Natural killer cell (primary cell): Measurements from ENCODE around the gene SHANK2. TPM values are rescaled to one million over a fixed set of nuclear protein-coding genes. Genes with fewer than 3 reads are reported as not detected.

Experiments
- ATAC-seq, 3 donors: fragments of 150-1000 bp in 2 of 3; fragments of 200-7000 bp in 1 of 3; cut with Tn5 transposase; 1 replicate in 1 of 3; 2 replicates in 2 of 3; pipeline ENCODE4 v1.10.0; 2021; ENCODE audit warnings: mild to moderate bottlenecking in 2 of 3, moderate library complexity in 2 of 3
- DNase-seq, 2 donors: peaks; one replicate each; pipeline versions ENCODE4 v3.0.0 to v3.0.0-alpha.2; 2013 to 2021; ENCODE audit warnings: mixed read lengths in 1 of 2
- H3K27ac ChIP-seq: one replicate; pipeline ENCODE4 v1.5.1; 2013; ENCODE audit warnings: mild to moderate bottlenecking, low read length
- H3K27me3 ChIP-seq: one replicate; pipeline ENCODE4 v1.6.1; 2013; ENCODE audit warnings: low read length; ENCODE audit not compliant: control insufficient read depth, insufficient read depth
- H3K36me3 ChIP-seq: one replicate; pipeline ENCODE4 v1.6.1; 2013; ENCODE audit warnings: low read length; ENCODE audit not compliant: control insufficient read depth, insufficient read depth
- H3K4me1 ChIP-seq: one replicate; pipeline ENCODE4 v1.6.1; 2013; ENCODE audit warnings: low read length; ENCODE audit not compliant: control insufficient read depth, insufficient read depth
- H3K4me3 ChIP-seq: one replicate; pipeline ENCODE4 v1.5.1; 2013; ENCODE audit warnings: low read length
- H3K9me3 ChIP-seq: one replicate; pipeline ENCODE4 v1.6.1; 2013; ENCODE audit warnings: low read length; ENCODE audit not compliant: control insufficient read depth, insufficient read depth
- H3K27ac Mint-ChIP-seq, 2 donors: one replicate each; pipeline ENCODE4 v1.8.0; 2022; ENCODE audit warnings: mild to moderate bottlenecking in 2 of 2, mixed read lengths in 2 of 2, moderate library complexity in 1 of 2
- H3K27me3 Mint-ChIP-seq, 2 donors: one replicate each; pipeline ENCODE4 v1.8.0; 2022; ENCODE audit warnings: low read depth in 2 of 2, mixed read lengths in 2 of 2
- H3K36me3 Mint-ChIP-seq: one replicate; pipeline ENCODE4 v1.8.0; 2022; ENCODE audit warnings: mixed read lengths
- H3K4me1 Mint-ChIP-seq, 2 donors: one replicate each; pipeline ENCODE4 v1.8.0; 2022; ENCODE audit warnings: mixed read lengths in 2 of 2
- H3K4me3 Mint-ChIP-seq: one replicate; pipeline ENCODE4 v1.8.0; 2022; ENCODE audit warnings: mild to moderate bottlenecking, moderate library complexity, mixed read lengths
- H3K9me3 Mint-ChIP-seq, 2 donors: one replicate each; pipeline ENCODE4 v1.8.0; 2022; ENCODE audit warnings: mixed read lengths in 2 of 2
- CTCF ChIP-seq: fragments of 200-600 bp; IDR thresholded peaks from one replicate; pipeline ENCODE4 v1.8.0; 2022; ENCODE audit warnings: antibody characterized with exemption
- WGBS: methylation state at CpG from one replicate; pipeline ENCODE4 v1.1.7; 2013; ENCODE audit warnings: missing lambda C conversion rate; ENCODE audit not compliant: insufficient coverage; 5-methylcytosine and 5-hydroxymethylcytosine counted together
- intact Hi-C: fragments of 100-400 bp; cut with micrococcal nuclease; formaldehyde crosslinking; loops from one replicate; pipeline ENCODE4 v1.14.2; 2022
- total RNA-seq, 4 donors: library from RNA; stranded (reverse); fragments of 120-200 nt in 1 of 4; gene quantifications; one replicate each; pipeline versions ENCODE4 v1.2.3 to v1.2.4, GENCODE V29; 2013 to 2022

Gene SHANK2
- total RNA-seq, 3 donors from 2014 or later (not counting 1 experiment from before 2014, with no cell fraction given): 4.9 TPM; not detected in 2

- intact Hi-C loops: no loop called here
- H3K27me3 Mint-ChIP-seq: peaks cover 0 to 8% of the 10 kb centered on the region in 2 donors
- no peak for DNase-seq
Measured at GRCh38 chr11:71204294-71204693, 48.1 kb downstream of the SHANK2 start.

GRCh38 chr11:71203681-71204080 lies 48.7 kb downstream of the SHANK2 start:
- no peak for TF ChIP-seq CTCF
- Histone ChIP-seq H3K36me3 (no peaks in the 10 kb centered on the region), H3K4me3 (no peak overlapping the region), H3K27me3 (no peaks in the 10 kb centered on the region), H3K9me3 (no peaks in the 10 kb centered on the region), H3K27ac (no peak overlapping the region), H3K4me1 (no peaks in the 10 kb centered on the region)
- no peak overlapping the region for H3K27ac Mint-ChIP-seq
- peaks cover 0 to 8% of the 10 kb centered on the region in 2 donors for H3K27me3 Mint-ChIP-seq
- intact Hi-C loops: no loop called here
- no peak overlapping the region for H3K4me3 Mint-ChIP-seq
- ATAC-seq (no peak), DNase-seq (no peak)
- 84% methylated on average over 11 of the region's 11 CpGs for WGBS
- H3K9me3 Mint-ChIP-seq: no peaks in the 10 kb centered on the region
- no peaks in the 10 kb centered on the region for H3K36me3 Mint-ChIP-seq
- no peaks in the 10 kb centered on the region for H3K4me1 Mint-ChIP-seq

More at GRCh38 chr11:71204294-71204693, 48.1 kb downstream of the SHANK2 start:
- H3K4me3 ChIP-seq: no peak overlapping the region
- WGBS: 80% methylated on average over 16 of the region's 16 CpGs
- no peaks in the 10 kb centered on the region for H3K27me3 ChIP-seq
- H3K36me3 ChIP-seq: no peaks in the 10 kb centered on the region
- no peak overlapping the region for H3K27ac Mint-ChIP-seq
- H3K4me1 Mint-ChIP-seq: no peaks in the 10 kb centered on the region
- TF ChIP-seq CTCF: no peak
- H3K36me3 Mint-ChIP-seq: no peaks in the 10 kb centered on the region
- no peak overlapping the region for H3K4me3 Mint-ChIP-seq
- ATAC-seq: no peak
- no peak overlapping the region for H3K27ac ChIP-seq
- no peaks in the 10 kb centered on the region for H3K9me3 Mint-ChIP-seq
- H3K9me3 ChIP-seq: no peaks in the 10 kb centered on the region
- no peaks in the 10 kb centered on the region for H3K4me1 ChIP-seq

- Mint-ChIP-seq H3K27me3 (peaks cover 0 to 8% of the 10 kb centered on the region in 2 donors), H3K36me3 (no peaks in the 10 kb centered on the region), H3K27ac (no peak overlapping the region), H3K9me3 (no peaks in the 10 kb centered on the region), H3K4me3 (no peak overlapping the region), H3K4me1 (no peaks in the 10 kb centered on the region)
- intact Hi-C loops: no loop called here
- no peaks in the 10 kb centered on the region for H3K27me3 ChIP-seq
- no peak overlapping the region for H3K4me3 ChIP-seq
- no peaks in the 10 kb centered on the region for H3K4me1 ChIP-seq
- TF ChIP-seq CTCF: no peak
- H3K27ac ChIP-seq: no peak overlapping the region
- ATAC-seq (no peak), DNase-seq (no peak)
- H3K36me3 ChIP-seq: no peaks in the 10 kb centered on the region
- 77% methylated on average over 4 of the region's 4 CpGs for WGBS
- H3K9me3 ChIP-seq: no peaks in the 10 kb centered on the region
Measured at GRCh38 chr11:71202966-71203365, 49.4 kb downstream of the SHANK2 start.

- Mint-ChIP-seq H3K27ac (no peak overlapping the region), H3K4me3 (no peak overlapping the region), H3K4me1 (no peaks in the 10 kb centered on the region), H3K36me3 (no peaks in the 10 kb centered on the region), H3K9me3 (no peaks in the 10 kb centered on the region), H3K27me3 (peaks cover 0 to 8% of the 10 kb centered on the region in 2 donors)
- WGBS: 87% methylated on average over 5 of the region's 5 CpGs
- DNase-seq (no peak), ATAC-seq (no peak)
- H3K4me1 ChIP-seq: no peaks in the 10 kb centered on the region
- no peaks in the 10 kb centered on the region for H3K27me3 ChIP-seq
- intact Hi-C loops: no loop called here
- no peaks in the 10 kb centered on the region for H3K9me3 ChIP-seq
- H3K36me3 ChIP-seq: no peaks in the 10 kb centered on the region
- no peak for TF ChIP-seq CTCF
- no peak overlapping the region for H3K4me3 ChIP-seq
- H3K27ac ChIP-seq: no peak overlapping the region
Measured at GRCh38 chr11:71202598-71202944, 49.8 kb downstream of the SHANK2 start.
